ENCODE measurements around the gene TTC28.

- TF ChIP-seq, protein P1, sequence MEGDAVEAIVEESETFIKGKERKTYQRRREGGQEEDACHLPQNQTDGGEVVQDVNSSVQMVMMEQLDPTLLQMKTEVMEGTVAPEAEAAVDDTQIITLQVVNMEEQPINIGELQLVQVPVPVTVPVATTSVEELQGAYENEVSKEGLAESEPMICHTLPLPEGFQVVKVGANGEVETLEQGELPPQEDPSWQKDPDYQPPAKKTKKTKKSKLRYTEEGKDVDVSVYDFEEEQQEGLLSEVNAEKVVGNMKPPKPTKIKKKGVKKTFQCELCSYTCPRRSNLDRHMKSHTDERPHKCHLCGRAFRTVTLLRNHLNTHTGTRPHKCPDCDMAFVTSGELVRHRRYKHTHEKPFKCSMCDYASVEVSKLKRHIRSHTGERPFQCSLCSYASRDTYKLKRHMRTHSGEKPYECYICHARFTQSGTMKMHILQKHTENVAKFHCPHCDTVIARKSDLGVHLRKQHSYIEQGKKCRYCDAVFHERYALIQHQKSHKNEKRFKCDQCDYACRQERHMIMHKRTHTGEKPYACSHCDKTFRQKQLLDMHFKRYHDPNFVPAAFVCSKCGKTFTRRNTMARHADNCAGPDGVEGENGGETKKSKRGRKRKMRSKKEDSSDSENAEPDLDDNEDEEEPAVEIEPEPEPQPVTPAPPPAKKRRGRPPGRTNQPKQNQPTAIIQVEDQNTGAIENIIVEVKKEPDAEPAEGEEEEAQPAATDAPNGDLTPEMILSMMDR (IDR thresholded peaks at IDR 0.05), result no peak
- no peak for TF ChIP-seq POLR2A (IDR thresholded peaks at IDR 0.05)
These were observed 473.7 kb downstream of the TTC28 start for GRCh38 chr22:28205926-28206325.
